Activated CD4-positive, alpha-beta T cell treated with anti-CD3 and anti-CD28 coated beads for 4 hours (primary cell): ENCODE results near the gene PDHX.

Experiments
- DNase-seq, 2 donors: peaks; one replicate each; pipeline ENCODE4 v3.0.0-alpha.2; 2020

Gene PDHX

GRCh38 chr11:34996958-34997357, 80.5 kb downstream of the PDHX start:
- no peak for DNase-seq

GRCh38 chr11:34997952-34998528, 81.6 kb downstream of the PDHX start:
- DNase-seq, result no peak

- no peak for DNase-seq
Observed at GRCh38 chr11:34999453-34999852, 83.0 kb downstream of the PDHX start.

GRCh38 chr11:35003186-35003585, 86.8 kb downstream of the PDHX start:
- DNase-seq, result no peak

GRCh38 chr11:35003658-35004057, 87.2 kb downstream of the PDHX start:
- DNase-seq, result no peak

GRCh38 chr11:35005141-35005780, 88.8 kb downstream of the PDHX start:
- DNase-seq, result no peak

GRCh38 chr11:35006389-35007128, 90.1 kb downstream of the PDHX start:
- peak; percentile 31 to 39 for DNase-seq

GRCh38 chr11:35007277-35007676, 90.9 kb downstream of the PDHX start:
- no peak for DNase-seq

GRCh38 chr11:35009191-35009943, 92.9 kb downstream of the PDHX start:
- no peak for DNase-seq

- DNase-seq, result no peak
Observed at GRCh38 chr11:35009944-35010342, 93.5 kb downstream of the PDHX start.

GRCh38 chr11:35010654-35011053, 94.2 kb downstream of the PDHX start:
- no peak for DNase-seq

- DNase-seq, result no peak
Observed at GRCh38 chr11:35011389-35011788, 95.0 kb downstream of the PDHX start.

GRCh38 chr11:35011944-35012343, 95.5 kb downstream of the PDHX start:
- no peak for DNase-seq

- DNase-seq, result peak; percentile 25 to 28
Observed at GRCh38 chr11:35012467-35013191, 96.2 kb downstream of the PDHX start.

- DNase-seq, result peak; percentile 44 to 46
Observed at GRCh38 chr11:35013514-35014233, 97.3 kb downstream of the PDHX start.

GRCh38 chr11:35014346-35014745, 97.9 kb downstream of the PDHX start:
- no peak for DNase-seq

GRCh38 chr11:35015621-35016387, 99.4 kb downstream of the PDHX start:
- DNase-seq, result no peak

GRCh38 chr11:35016916-35017315, 100.5 kb downstream of the PDHX start:
- DNase-seq, result no peak

GRCh38 chr11:35017528-35018342, 101.3 kb downstream of the PDHX start:
- no peak for DNase-seq

GRCh38 chr11:35021589-35021988, 105.2 kb downstream of the PDHX start:
- no peak for DNase-seq
